Calu3 (cell line): ENCODE data around the gene P3R3URF. TPM values are rescaled to one million over a fixed set of nuclear protein-coding genes. Genes with fewer than 3 reads are reported as not detected.

ENCODE experiments used
- BruUV-seq: library from RNA; stranded (reverse); fragments of 400-500 nt; replicated peaks from 2 replicates; lab custom pipeline; 2021; lab: Mats Ljungman, UMichigan
- CTCF ChIA-PET: fragments of 300-600 bp; sonication (Branson Sonifier 250); formaldehyde crosslinking; loops from one replicate; lab custom pipeline; 2022; ENCODE audit warnings: antibody characterized with exemption; lab: Charles Lee
- DNase-seq: peaks from one replicate; pipeline ENCODE4 v3.0.0; 2022
- H3K27ac Mint-ChIP-seq: one replicate; pipeline ENCODE4 v1.8.0; 2022; ENCODE audit warnings: mixed read lengths; ENCODE audit not compliant: unreplicated experiment
- H3K27me3 Mint-ChIP-seq: one replicate; pipeline ENCODE4 v1.8.0; 2022; ENCODE audit warnings: mixed read lengths; ENCODE audit not compliant: unreplicated experiment
- H3K36me3 Mint-ChIP-seq: one replicate; pipeline ENCODE4 v1.8.0; 2022; ENCODE audit warnings: mild to moderate bottlenecking, moderate library complexity, mixed read lengths; ENCODE audit not compliant: insufficient read depth, unreplicated experiment
- H3K4me1 Mint-ChIP-seq: one replicate; pipeline ENCODE4 v1.8.0; 2022; ENCODE audit warnings: mild to moderate bottlenecking, low read depth, mixed read lengths; ENCODE audit not compliant: unreplicated experiment
- H3K4me3 Mint-ChIP-seq: one replicate; pipeline ENCODE4 v1.8.0; 2022; ENCODE audit warnings: mild to moderate bottlenecking, low read depth, moderate library complexity, mixed read lengths; ENCODE audit not compliant: unreplicated experiment
- H3K9me3 Mint-ChIP-seq: one replicate; pipeline ENCODE4 v1.8.0; 2022; ENCODE audit warnings: low read depth, mixed read lengths; ENCODE audit not compliant: unreplicated experiment
- intact Hi-C: fragments of 100-400 bp; cut with micrococcal nuclease; formaldehyde crosslinking; loops from one replicate; pipeline ENCODE4 v1.10.0; 2022; ENCODE audit not compliant: unreplicated experiment
- total RNA-seq: library from RNA; stranded (reverse); gene quantifications from 2 replicates; pipeline ENCODE4 v1.2.3, GENCODE V29; 2022
- TF ChIP-seq, protein P1 (sequence below): fragments of 200-600 bp; IDR thresholded peaks from one replicate; pipeline ENCODE4 v1.8.0; 2022; ENCODE audit warnings: antibody characterized with exemption; ENCODE audit not compliant: unreplicated experiment

P3R3URF gene
- total RNA-seq, 1 experiment from 2014 or later, result not detected

DNA sequence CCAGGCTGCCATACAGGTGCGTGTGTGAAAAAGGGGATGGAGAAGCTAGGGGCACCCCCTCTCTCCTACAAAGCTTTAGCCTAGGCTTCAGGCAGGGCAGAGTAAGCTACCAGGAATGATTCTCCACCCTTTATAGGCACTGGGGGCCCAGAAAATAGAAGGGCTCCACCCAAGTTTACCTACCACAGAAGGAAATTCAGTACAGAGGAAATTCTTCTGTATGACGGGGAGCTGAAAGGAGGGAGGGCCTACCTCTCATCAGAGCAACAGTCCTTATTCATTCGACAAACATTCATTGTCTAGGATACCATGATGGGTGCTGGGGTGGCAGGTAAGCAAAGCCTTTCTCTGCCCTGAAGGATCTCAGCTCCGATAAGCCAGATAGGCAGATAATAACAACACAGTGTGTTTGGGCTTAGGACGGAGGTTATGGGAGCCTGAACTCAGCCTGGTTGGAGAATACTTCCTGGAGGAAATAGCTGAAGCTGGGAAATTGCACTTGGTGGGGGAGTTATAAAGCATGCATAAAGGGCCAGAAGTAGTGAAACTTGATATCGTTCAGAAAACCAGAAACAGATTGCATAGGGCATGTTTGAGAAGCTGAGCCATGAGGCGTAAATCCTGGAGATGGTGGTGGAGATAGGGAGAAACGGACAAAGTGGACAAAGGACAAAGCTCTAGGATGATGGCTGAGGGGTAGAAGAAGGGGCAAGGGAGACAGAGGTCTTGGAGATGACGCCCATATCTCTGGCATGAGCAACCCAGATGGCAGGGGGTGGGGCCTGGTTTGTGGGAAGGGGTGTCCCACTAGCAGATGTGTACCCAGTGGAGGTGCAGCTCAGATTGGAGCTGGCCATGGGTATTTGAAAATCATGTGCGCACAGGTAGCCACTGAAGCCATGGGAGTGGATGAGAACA, 5.3 kb upstream of the P3R3URF start:
- BruUV-seq, result TSS peak; percentile 22
- peaks cover 17% of the 10 kb centered on the region for H3K4me1 Mint-ChIP-seq
- H3K4me3 Mint-ChIP-seq, result no peak overlapping the region
- H3K9me3 Mint-ChIP-seq, result no peaks in the 10 kb centered on the region
- intact Hi-C loops, result loop anchor here (5.0 kb wide), 2 partner anchors 166 to 289 kb away; no protein-coding TSS in a partner anchor
- no peak for DNase-seq
- H3K27me3 Mint-ChIP-seq, result no peaks in the 10 kb centered on the region
- TF ChIP-seq, protein P1, sequence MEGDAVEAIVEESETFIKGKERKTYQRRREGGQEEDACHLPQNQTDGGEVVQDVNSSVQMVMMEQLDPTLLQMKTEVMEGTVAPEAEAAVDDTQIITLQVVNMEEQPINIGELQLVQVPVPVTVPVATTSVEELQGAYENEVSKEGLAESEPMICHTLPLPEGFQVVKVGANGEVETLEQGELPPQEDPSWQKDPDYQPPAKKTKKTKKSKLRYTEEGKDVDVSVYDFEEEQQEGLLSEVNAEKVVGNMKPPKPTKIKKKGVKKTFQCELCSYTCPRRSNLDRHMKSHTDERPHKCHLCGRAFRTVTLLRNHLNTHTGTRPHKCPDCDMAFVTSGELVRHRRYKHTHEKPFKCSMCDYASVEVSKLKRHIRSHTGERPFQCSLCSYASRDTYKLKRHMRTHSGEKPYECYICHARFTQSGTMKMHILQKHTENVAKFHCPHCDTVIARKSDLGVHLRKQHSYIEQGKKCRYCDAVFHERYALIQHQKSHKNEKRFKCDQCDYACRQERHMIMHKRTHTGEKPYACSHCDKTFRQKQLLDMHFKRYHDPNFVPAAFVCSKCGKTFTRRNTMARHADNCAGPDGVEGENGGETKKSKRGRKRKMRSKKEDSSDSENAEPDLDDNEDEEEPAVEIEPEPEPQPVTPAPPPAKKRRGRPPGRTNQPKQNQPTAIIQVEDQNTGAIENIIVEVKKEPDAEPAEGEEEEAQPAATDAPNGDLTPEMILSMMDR, result no peak
- CTCF ChIA-PET, result interaction anchor here (0.5 to 4.5 kb wide), 10 partner anchors 10 to 335 kb away, joined by 3 to 56 read pairs (median 4); partner anchors contain the start of gene POMGNT1
- H3K27ac Mint-ChIP-seq, result no peak overlapping the region
- H3K36me3 Mint-ChIP-seq, result peaks cover 37% of the 10 kb centered on the region

DNA sequence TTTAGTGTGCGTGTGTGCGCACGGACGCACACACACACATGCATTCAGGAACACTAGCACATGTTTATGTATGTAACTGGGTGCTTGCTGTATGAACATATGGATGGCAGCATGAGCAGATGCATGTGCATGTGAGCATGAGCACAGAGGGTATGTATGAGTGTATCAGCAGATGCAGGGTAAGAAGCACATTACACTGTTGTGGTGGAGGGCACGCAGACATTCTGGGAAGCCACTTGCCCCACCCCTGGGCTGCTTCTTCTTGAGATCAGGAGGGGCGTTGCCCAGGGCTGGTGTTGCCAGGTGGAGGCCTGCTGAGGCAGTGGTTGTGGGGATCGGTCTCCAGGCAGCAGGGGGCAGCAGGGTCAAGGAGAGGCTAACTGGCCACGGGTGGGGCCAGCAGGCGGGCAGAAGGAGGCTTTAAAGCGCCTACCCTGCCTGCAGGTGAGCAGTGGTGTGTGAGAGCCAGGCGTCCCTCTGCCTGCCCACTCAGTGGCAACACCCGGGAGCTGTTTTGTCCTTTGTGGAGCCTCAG, 3.9 kb upstream of the P3R3URF start:
- no peaks in the 10 kb centered on the region for H3K27me3 Mint-ChIP-seq
- peak; percentile 85 for DNase-seq
- CTCF ChIA-PET, result interaction anchor here (1.0 to 4.5 kb wide), 3 partner anchors 44 to 141 kb away, joined by 3 to 56 read pairs (median 5); no protein-coding TSS in a partner anchor
- no TSS peak for BruUV-seq
- H3K4me1 Mint-ChIP-seq, result peaks cover 14% of the 10 kb centered on the region
- TF ChIP-seq, protein P1, result peak; percentile 40
- no peaks in the 10 kb centered on the region for H3K9me3 Mint-ChIP-seq
- intact Hi-C loops, result loop anchor here (5.0 kb wide), 2 partner anchors 167 to 288 kb away; no protein-coding TSS in a partner anchor
- peaks cover 26% of the 10 kb centered on the region for H3K36me3 Mint-ChIP-seq
- H3K27ac Mint-ChIP-seq, result no peak overlapping the region
- no peak overlapping the region for H3K4me3 Mint-ChIP-seq

DNA sequence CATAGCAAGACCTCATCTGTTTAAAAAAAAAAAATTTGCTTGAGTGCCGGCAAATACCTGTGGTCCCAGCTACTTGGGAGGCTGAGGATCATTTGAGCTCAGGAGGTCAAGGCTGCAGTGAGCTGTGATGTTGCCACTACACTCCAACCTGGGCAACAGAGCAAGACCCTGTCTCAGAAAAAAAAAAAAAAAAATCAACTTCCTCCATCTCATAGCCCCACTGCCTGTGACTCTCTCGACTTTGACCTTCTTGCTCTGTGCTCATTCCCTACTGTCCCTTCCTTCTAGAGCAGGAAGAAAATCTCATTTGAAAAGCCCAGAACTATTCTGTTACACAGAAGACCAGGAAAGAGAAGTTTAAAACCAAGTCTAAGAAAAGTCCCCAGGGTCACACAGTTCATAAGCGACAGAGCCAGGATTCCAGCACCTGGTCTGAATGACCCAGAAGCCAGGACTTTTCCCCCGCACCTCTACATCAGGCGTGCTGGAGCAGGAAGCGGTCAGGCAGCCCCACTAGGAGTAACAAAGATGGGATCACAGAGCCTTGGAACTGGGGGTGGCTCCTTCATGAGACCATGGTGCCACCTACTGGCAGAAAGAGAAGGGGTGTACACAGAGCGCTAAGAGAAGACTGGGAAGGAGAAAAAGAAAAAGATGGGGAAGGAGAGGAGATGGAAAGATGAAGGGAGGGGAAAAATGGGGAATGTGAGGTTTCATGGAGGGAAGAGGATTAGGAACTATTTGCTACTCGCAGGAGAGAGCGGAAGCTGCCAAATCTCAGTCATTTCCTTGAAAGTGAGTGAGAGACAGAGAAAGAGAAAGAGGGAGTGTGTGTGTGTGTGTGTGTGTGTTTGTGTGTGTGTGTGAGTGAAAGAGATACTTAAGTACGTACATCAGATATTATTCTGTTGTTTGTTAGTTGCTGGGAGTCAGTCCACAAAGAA, 3.1 kb upstream of the P3R3URF start:
- TF ChIP-seq, protein P1, result peak; percentile 85
- H3K4me1 Mint-ChIP-seq, result peaks cover 6% of the 10 kb centered on the region
- H3K9me3 Mint-ChIP-seq, result no peaks in the 10 kb centered on the region
- no TSS peak for BruUV-seq
- H3K4me3 Mint-ChIP-seq, result no peak overlapping the region
- intact Hi-C loops, result loop anchor here (1.0 to 5.0 kb wide), 5 partner anchors 44 to 287 kb away; no protein-coding TSS in a partner anchor
- no peaks in the 10 kb centered on the region for H3K27me3 Mint-ChIP-seq
- CTCF ChIA-PET, result interaction anchor here (0.6 to 1.5 kb wide), 6 partner anchors 24 to 140 kb away, joined by 3 to 4 read pairs (median 3); no protein-coding TSS in a partner anchor
- H3K27ac Mint-ChIP-seq, result no peak overlapping the region
- peaks cover 23% of the 10 kb centered on the region for H3K36me3 Mint-ChIP-seq
- DNase-seq, result peak; percentile 88

DNA sequence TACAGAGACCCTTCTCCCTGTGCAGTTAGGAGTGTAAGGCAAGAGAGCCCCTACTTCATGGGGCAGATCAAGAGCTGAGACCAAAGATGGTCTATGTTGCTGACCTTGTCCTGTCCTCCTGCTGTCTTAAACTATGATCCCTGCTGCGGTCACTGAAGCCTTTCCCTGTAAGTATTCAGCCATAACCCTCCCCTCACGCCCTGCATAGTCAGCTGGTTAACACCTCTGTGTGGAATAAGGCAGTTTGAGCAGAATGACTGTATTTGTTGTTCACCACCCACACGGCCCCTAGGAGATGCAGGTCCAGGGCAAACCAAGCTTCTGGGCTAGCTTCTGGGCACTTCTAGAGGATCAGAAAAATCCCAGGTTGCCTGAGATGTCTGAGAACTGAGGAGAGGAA, 1.0 kb downstream of the P3R3URF start:
- BruUV-seq, result no TSS peak

More for the DNA sequence above, 1.0 kb downstream of the P3R3URF start:
- CTCF ChIA-PET, result no interaction called here
- Mint-ChIP-seq H3K27ac (no peak overlapping the region), H3K27me3 (no peaks in the 10 kb centered on the region), H3K4me3 (no peak overlapping the region), H3K9me3 (no peaks in the 10 kb centered on the region), H3K4me1 (no peaks in the 10 kb centered on the region), H3K36me3 (peaks cover 24% of the 10 kb centered on the region)
- intact Hi-C loops, result no loop called here
- no peak for DNase-seq
- TF ChIP-seq, protein P1, result no peak
